GM12878 (cell line): ENCODE measurements around the gene FLT1. TPM values are rescaled to one million over a fixed set of nuclear protein-coding genes. Genes with fewer than 3 reads are reported as not detected.

ENCODE experiments used
- ATAC-seq: fragments of 200-7000 bp; cut with Tn5 transposase; 3 replicates; pipeline ENCODE4 v1.9.1; 2020; ENCODE audit warnings: mild to moderate bottlenecking, moderate library complexity
- BruUV-seq: library from RNA; stranded (reverse); fragments of 400-500 nt; replicated peaks from 2 replicates; lab custom pipeline; 2021; lab: Mats Ljungman, UMichigan
- CTCF ChIA-PET: fragments of 300-600 bp; sonication (Branson Sonifier 250); formaldehyde crosslinking; extraction: SDS; loops from one replicate; lab custom pipeline; 2021; ENCODE audit warnings: inconsistent platforms; lab: Yijun Ruan, JAX
- POLR2A ChIA-PET: fragments of 350-600 bp; formaldehyde crosslinking; extraction: SDS; loops from one replicate; lab custom pipeline; 2021; ENCODE audit warnings: inconsistent platforms; lab: Charles Lee
- RAD21 ChIA-PET: fragments of 300-600 bp; sonication (Branson Sonifier 250); formaldehyde crosslinking; loops from one replicate; lab custom pipeline; 2023; ENCODE audit warnings: antibody characterized with exemption; ENCODE audit not compliant: unreplicated experiment; lab: Charles Lee
- SMC1A ChIA-PET: fragments of 300-600 bp; sonication (Branson Sonifier 250); formaldehyde crosslinking; loops from one replicate; lab custom pipeline; 2023; ENCODE audit not compliant: unreplicated experiment, uncharacterized antibody; lab: Charles Lee
- DNase-seq: peaks from one replicate; pipeline ENCODE4 v3.0.0-alpha.2; 2011; ENCODE audit warnings: low read depth, low spot score
- FAIRE-seq: peaks from 3 replicates; lab custom pipeline; 2011; peaks lifted over from hg19 to GRCh38; lab: Jason Lieb, UNC
- H2AFZ ChIP-seq: 2 replicates; pipeline ENCODE4 v1.6.0; 2011; ENCODE audit warnings: low read depth, low read length, control low read depth; ENCODE audit not compliant: control insufficient read depth
- H3K27ac ChIP-seq: 2 replicates; pipeline ENCODE4 v1.5.1; 2011; ENCODE audit warnings: control low read depth; ENCODE audit not compliant: control insufficient read depth, insufficient read depth
- H3K27me3 ChIP-seq, 2 experiments: replicated peaks in 1 of 2; 2 replicates each; pipeline versions ENCODE4 v1.6.0 to v1.6.1; 2011; ENCODE audit warnings: low read length in 1 of 2; ENCODE audit not compliant: control insufficient read depth in 2 of 2, insufficient read depth in 2 of 2
- H3K36me3 ChIP-seq, 2 experiments: 2 replicates each; pipeline ENCODE4 v1.5.1; 2011; ENCODE audit warnings: low read length in 1 of 2; ENCODE audit not compliant: control insufficient read depth in 2 of 2, insufficient read depth in 2 of 2
- H3K4me1 ChIP-seq: 2 replicates; pipeline ENCODE4 v1.6.1; 2011; ENCODE audit warnings: mild to moderate bottlenecking, low read length, moderate library complexity, mixed read lengths; ENCODE audit not compliant: control insufficient read depth, insufficient read depth
- H3K4me2 ChIP-seq: 2 replicates; pipeline ENCODE4 v1.6.0; 2011; ENCODE audit warnings: control low read depth; ENCODE audit not compliant: control insufficient read depth, insufficient read depth
- H3K4me3 ChIP-seq: fragments of 200-600 bp; sonication (generic); 2 replicates; pipeline ENCODE4 v1.5.1; 2016
- H3K79me2 ChIP-seq: 2 replicates; pipeline ENCODE4 v1.6.0; 2011; ENCODE audit warnings: low read length; ENCODE audit not compliant: control insufficient read depth, insufficient read depth
- H3K9ac ChIP-seq: 2 replicates; pipeline ENCODE4 v1.8.0; 2011; ENCODE audit warnings: low read length, control low read depth, mixed read lengths; ENCODE audit not compliant: control insufficient read depth, insufficient read depth
- H3K9me3 ChIP-seq: replicated peaks from 3 replicates; pipeline ENCODE4 v1.5.1; 2011; ENCODE audit warnings: mild to moderate bottlenecking, low read length; ENCODE audit not compliant: control insufficient read depth, insufficient read depth
- H4K20me1 ChIP-seq: 2 replicates; pipeline ENCODE4 v1.6.0; 2011; ENCODE audit not compliant: control insufficient read depth, insufficient read depth
- CHD2 ChIP-seq: IDR thresholded peaks from 2 replicates; pipeline ENCODE4 v1.6.1; 2011; ENCODE audit warnings: low read depth, low read length, improper control_type of control experiment, borderline replicate concordance
- EP300 ChIP-seq, 2 experiments: fragments of 150-350 bp in 1 of 2; IDR thresholded peaks; 2 replicates each; pipeline ENCODE4 v1.6.1; 2011 to 2012; ENCODE audit warnings: low read depth in 2 of 2, low read length in 2 of 2, borderline replicate concordance in 1 of 2, improper control_type of control experiment in 1 of 2, inconsistent platforms in 1 of 2; ENCODE audit not compliant: control insufficient read depth in 1 of 2
- ESRRA ChIP-seq: IDR thresholded peaks from 2 replicates; pipeline ENCODE4 v1.6.1; 2012; ENCODE audit warnings: mild to moderate bottlenecking, low read length, improper control_type of control experiment
- EZH2 ChIP-seq: IDR thresholded peaks from 2 replicates; pipeline ENCODE4 v1.6.1; 2012; ENCODE audit warnings: low read depth, mild to moderate bottlenecking, control low read depth, inconsistent platforms, low read length, borderline replicate concordance; ENCODE audit not compliant: control insufficient read depth
- IKZF2 ChIP-seq, 2 experiments: fragments of 450-650 bp; IDR thresholded peaks; 2 replicates each; pipeline ENCODE4 v1.6.1; 2017; ENCODE audit warnings: mild to moderate bottlenecking in 2 of 2, moderate library complexity in 2 of 2
- IRF4 ChIP-seq: IDR thresholded peaks from 2 replicates; pipeline ENCODE4 v1.6.1; 2011; ENCODE audit warnings: low read depth, low read length
- MEF2B ChIP-seq: fragments of 450-650 bp; IDR thresholded peaks from 2 replicates; pipeline ENCODE4 v1.6.1; 2018; ENCODE audit warnings: mild to moderate bottlenecking, moderate library complexity; ENCODE audit not compliant: partially characterized antibody, poor library complexity, severe bottlenecking
- MXI1 ChIP-seq: fragments of 150-350 bp; IDR thresholded peaks from 2 replicates; pipeline ENCODE4 v1.6.1; 2011; ENCODE audit warnings: low read depth, mild to moderate bottlenecking, inconsistent platforms, low read length, improper control_type of control experiment
- PKNOX1 ChIP-seq: fragments of 450-650 bp; IDR thresholded peaks from 2 replicates; pipeline ENCODE4 v1.6.1; 2016; ENCODE audit warnings: mild to moderate bottlenecking
- RAD51 ChIP-seq: fragments of 450-650 bp; IDR thresholded peaks from 2 replicates; pipeline ENCODE4 v1.6.1; 2016; ENCODE audit warnings: moderate library complexity, mild to moderate bottlenecking, inconsistent platforms
- SMAD5 ChIP-seq: IDR thresholded peaks from 2 replicates; pipeline ENCODE4 v1.6.1; 2016; ENCODE audit warnings: antibody characterized with exemption, low read depth
- STAT1 ChIP-seq: fragments of 450-650 bp; conservative IDR thresholded peaks from 2 replicates; pipeline ENCODE4 v1.6.1; 2014; ENCODE audit warnings: antibody characterized with exemption, mild to moderate bottlenecking
- TCF3 ChIP-seq: IDR thresholded peaks from 2 replicates; pipeline ENCODE4 v1.6.1; 2012; ENCODE audit warnings: low read depth, mild to moderate bottlenecking, low read length, borderline replicate concordance; ENCODE audit not compliant: insufficient read depth
- USF1 ChIP-seq: IDR thresholded peaks from 2 replicates; pipeline ENCODE4 v1.6.1; 2011; ENCODE audit warnings: borderline replicate concordance, low read depth, mild to moderate bottlenecking, moderate library complexity, mixed read lengths, low read length; ENCODE audit not compliant: insufficient read depth; ENCODE audit errors: extremely low read length
- ZBTB4 ChIP-seq: fragments of 450-650 bp; formaldehyde crosslinking; IDR thresholded peaks from 2 replicates; pipeline ENCODE4 v1.4.0; 2022; ENCODE audit warnings: mild to moderate bottlenecking, moderate library complexity
- ZNF384 ChIP-seq: IDR thresholded peaks from 2 replicates; pipeline ENCODE4 v1.6.1; 2012; ENCODE audit warnings: low read depth, mild to moderate bottlenecking, low read length, improper control_type of control experiment, borderline replicate concordance
- ZNF622 ChIP-seq: fragments of 450-650 bp; IDR thresholded peaks from 2 replicates; pipeline ENCODE4 v1.6.1; 2017; ENCODE audit warnings: mild to moderate bottlenecking, inconsistent platforms
- WGBS: methylation state at CpG from one replicate; pipeline ENCODE4 v1.1.6; 2016; ENCODE audit warnings: low lambda C conversion rate; ENCODE audit not compliant: insufficient replicate concordance, insufficient coverage; ENCODE audit errors: missing lambda C conversion rate; 5-methylcytosine and 5-hydroxymethylcytosine counted together
- in situ Hi-C: fragments of 300-500 bp; cut with MboI; formaldehyde crosslinking; loops from 9 replicates; pipeline ENCODE4 v1.14.3; 2018; ENCODE audit warnings: mixed read lengths
- intact Hi-C: fragments of 100-400 bp; cut with micrococcal nuclease; formaldehyde crosslinking; loops from one replicate; pipeline ENCODE4 v1.14.2; 2022; ENCODE audit not compliant: unreplicated experiment
- polyA plus RNA-seq, 11 experiments: library from polyadenylated mRNA; depleted of rRNA in 4 of 11; unstranded in 6 of 11; stranded (reverse) in 5 of 11; fragments of >200 nt; fragmentation: Nextera tagmentation in 4 of 11; fragmentation: Illumina TruSeq in 1 of 11; extraction: Ambion mirVana in 4 of 11; extraction: Trizol in 1 of 11; gene quantifications; 1 replicate in 1 of 11; 2 replicates in 10 of 11; pipeline versions ENCODE4 v1.2.1 to v1.2.3, GENCODE V29; 2011 to 2016; ENCODE audit warnings: inconsistent platforms in 2 of 11, missing spikeins in 2 of 11, low read depth in 1 of 11
- total RNA-seq, 4 experiments: library from RNA; depleted of rRNA in 3 of 4; stranded (reverse); fragments of >200 nt in 3 of 4; fragmentation: Illumina TruSeq in 1 of 4; extraction: Trizol in 1 of 4; gene quantifications; 2 replicates each; pipeline versions ENCODE4 v1.2.1 to v1.2.3, GENCODE V29; 2013 to 2021

The FLT1 gene
- total and polyA plus RNA-seq, 10 of the 15 experiments (the other 5 are each of a cell fraction or from before 2014, with no cell fraction given), result 0.55 to 5.6 (median 0.84) TPM

- no peak for TF ChIP-seq ZBTB4 (CRISPR knock-in tag)
- TF ChIP-seq CHD2, result no peak
- no peak for TF ChIP-seq IRF4
- TF ChIP-seq SMAD5, result no peak
- TF ChIP-seq USF1, result no peak
These were observed 33.5 kb upstream of the FLT1 start (continued) for GRCh38 chr13:28528388-28528787.

- in situ Hi-C loops, result no loop called here
- Histone ChIP-seq H3K9ac (no peak overlapping the region), H4K20me1 (no peaks in the 10 kb centered on the region), H3K36me3 (no peaks in the 10 kb centered on the region), H3K27me3 (peaks cover 4 to 18% of the 10 kb centered on the region in 2 experiments), H3K4me3 (no peak overlapping the region), H3K9me3 (no peaks in the 10 kb centered on the region), H3K79me2 (no peaks in the 10 kb centered on the region), H3K27ac (no peak overlapping the region), H2AFZ (no peak overlapping the region), H3K4me1 (peaks cover 28% of the 10 kb centered on the region), H3K4me2 (peak overlapping the region; percentile 4; the same call in 1 of the 2 replicates)
- DNase-seq (no peak), FAIRE-seq (no peak), ATAC-seq (peak; percentile 42)
- ChIA-PET RAD21 (interaction anchor here (0.6 to 2.7 kb wide), 8 partner anchors 8 to 142 kb away, joined by 3 to 8 read pairs (median 4); partner anchors contain the start of gene POMP), CTCF (interaction anchor here (1.3 to 1.5 kb wide), 2 partner anchors 13 to 134 kb away, joined by 3 to 4 read pairs; no protein-coding TSS in a partner anchor), SMC1A (interaction anchor here (1.1 to 2.3 kb wide), 7 partner anchors 13 to 128 kb away, joined by 3 to 13 read pairs (median 4); no protein-coding TSS in a partner anchor), POLR2A (interaction anchor here (0.7 to 1.5 kb wide), 3 partner anchors 35 to 114 kb away, joined by 4 read pairs; no protein-coding TSS in a partner anchor)
- WGBS, result 23% methylated on average over 13 of the region's 13 CpGs
- no TSS peak for BruUV-seq
- intact Hi-C loops, result no loop called here
- TF ChIP-seq STAT1 (no peak), ZNF384 (peak; percentile 86), RAD51 (no peak), IKZF2 (IDR thresholded peaks at IDR 0.05) (peak; percentile 19 to 44; a peak in 3 of 4 replicates), EP300 (IDR thresholded peaks at IDR 0.05; ENCODE audit: borderline replicate concordance in 1 of 2, control insufficient read depth in 1 of 2, low read depth in 2 of 2, low read length in 2 of 2) (peak in 1 of 2 experiments; percentile 36; a peak in 1 of 4 replicates), MXI1 (0 out of 2 replicates have a peak, but pooled peaks have one; percentile 17), EZH2 (no peak), ZNF622 (no peak), ESRRA (no peak), PKNOX1 (no peak), MEF2B (peak; percentile 93), TCF3 (no peak)
These were observed 32.7 kb upstream of the FLT1 start for GRCh38 chr13:28527629-28528028.
